ENCODE data around the gene PEAK1.
A peak's percentile ranks its signal among the peaks of the same experiment; 100 is the strongest.

The PEAK1 gene

GRCh38 chr15:77239882-77240608 lies 179.9 kb downstream of the PEAK1 start:
- peak; percentile 81 for ATAC-seq
- TF ChIP-seq OSR1 (CRISPR knock-in tag; IDR thresholded peaks at IDR 0.05) (no peak), ISL1 (CRISPR knock-in tag; IDR thresholded peaks at IDR 0.05) (0 out of 2 replicates have a peak, but pooled peaks have one; percentile 7)

GRCh38 chr15:77235566-77235965 lies 184.3 kb downstream of the PEAK1 start:
- no peak for ATAC-seq
- TF ChIP-seq CSRNP3 (CRISPR knock-in tag; IDR thresholded peaks at IDR 0.05) (no peak), ESRRG (CRISPR knock-in tag; IDR thresholded peaks at IDR 0.05) (no peak), OSR1 (CRISPR knock-in tag; IDR thresholded peaks at IDR 0.05) (no peak), ZNF565 (CRISPR knock-in tag; conservative IDR thresholded peaks at IDR 0.05; ENCODE audit: low read depth) (no peak), ZFP3 (CRISPR knock-in tag; IDR thresholded peaks at IDR 0.05) (no peak), ZNF8 (CRISPR knock-in tag; IDR thresholded peaks at IDR 0.05) (no peak), TOX (CRISPR knock-in tag; IDR thresholded peaks at IDR 0.05; ENCODE audit: borderline replicate concordance) (no peak), CREB5 (CRISPR knock-in tag; IDR thresholded peaks at IDR 0.05; ENCODE audit: low read depth) (no peak), ZNF70 (CRISPR knock-in tag; IDR thresholded peaks at IDR 0.05) (no peak)

GRCh38 chr15:77228828-77229227 lies 191.1 kb downstream of the PEAK1 start:
- TF ChIP-seq ESRRG (CRISPR knock-in tag; IDR thresholded peaks at IDR 0.05) (no peak), TOX (CRISPR knock-in tag; IDR thresholded peaks at IDR 0.05; ENCODE audit: borderline replicate concordance) (no peak), TSHZ2 (CRISPR knock-in tag; IDR thresholded peaks at IDR 0.05) (no peak), ZC3H10 (CRISPR knock-in tag; IDR thresholded peaks at IDR 0.05) (no peak), CSRNP3 (CRISPR knock-in tag; IDR thresholded peaks at IDR 0.05) (no peak), PATZ1 (CRISPR knock-in tag; IDR thresholded peaks at IDR 0.05; ENCODE audit: borderline replicate concordance) (no peak), ZNF565 (CRISPR knock-in tag; conservative IDR thresholded peaks at IDR 0.05; ENCODE audit: low read depth) (no peak), BACH2 (CRISPR knock-in tag; IDR thresholded peaks at IDR 0.05; ENCODE audit: borderline replicate concordance) (no peak), POU6F1 (CRISPR knock-in tag; IDR thresholded peaks at IDR 0.05; ENCODE audit: borderline replicate concordance, low read depth) (no peak), ZFP3 (CRISPR knock-in tag; IDR thresholded peaks at IDR 0.05) (no peak), RARB (CRISPR knock-in tag; IDR thresholded peaks at IDR 0.05) (no peak), TCF4 (CRISPR knock-in tag; IDR thresholded peaks at IDR 0.05; ENCODE audit: borderline replicate concordance) (no peak), SNAI2 (CRISPR knock-in tag; IDR thresholded peaks at IDR 0.05) (no peak), GLIS3 (CRISPR knock-in tag; IDR thresholded peaks at IDR 0.05) (no peak), ZNF8 (CRISPR knock-in tag; IDR thresholded peaks at IDR 0.05) (no peak), CREB5 (CRISPR knock-in tag; IDR thresholded peaks at IDR 0.05; ENCODE audit: low read depth) (no peak), PPARA (CRISPR knock-in tag; IDR thresholded peaks at IDR 0.05; ENCODE audit: borderline replicate concordance) (no peak)
- no peak for ATAC-seq

Data from SK-N-SH treated with all-trans-retinoic acid at 6 μM for 48 hours (cell line).